Brain microvascular endothelial cell (primary cell): ENCODE measurements around the gene NACC2.

ENCODE experiments used
- DNase-seq: peaks from one replicate; pipeline ENCODE4 v3.0.0-alpha.2; 2020
- H3K27ac ChIP-seq: fragments of 250-450 bp; sonication (Bioruptor Pico); 2 replicates; pipeline ENCODE4 v1.5.1; 2020; ENCODE audit warnings: mild to moderate bottlenecking, moderate library complexity
- H3K27me3 ChIP-seq: fragments of 250-450 bp; sonication (Bioruptor Pico); replicated peaks from 2 replicates; pipeline ENCODE4 v1.5.1; 2020; ENCODE audit warnings: mild to moderate bottlenecking
- H3K36me3 ChIP-seq: fragments of 250-450 bp; sonication (Bioruptor Pico); replicated peaks from 2 replicates; pipeline ENCODE4 v1.5.1; 2020; ENCODE audit warnings: mild to moderate bottlenecking
- H3K4me3 ChIP-seq: 2 replicates; pipeline ENCODE4 v1.5.1; 2011; ENCODE audit warnings: low read depth, mild to moderate bottlenecking, control low read depth, low read length, moderate library complexity
- CTCF ChIP-seq: IDR thresholded peaks from 2 replicates; pipeline ENCODE4 v1.5.1; 2011; ENCODE audit warnings: low read depth, mild to moderate bottlenecking, moderate library complexity, low read length, control low read depth, inconsistent platforms; ENCODE audit errors: missing control alignments
- in situ Hi-C: cut with HindIII; loops from 2 replicates; pipeline ENCODE4 v1.10.0; 2017; ENCODE audit warnings: low sequenced_read_pairs, low pct_ligation_motif_present

The NACC2 gene

GRCh38 chr9:136013116-136013515 lies 82.0 kb downstream of the NACC2 start:
- in situ Hi-C loops: no loop called here
- no peak for DNase-seq
- Histone ChIP-seq H3K27me3 (no peaks in the 10 kb centered on the region), H3K4me3 (no peak overlapping the region), H3K36me3 (peaks cover 16% of the 10 kb centered on the region), H3K27ac (no peak overlapping the region)
- TF ChIP-seq CTCF: no peak

GRCh38 chr9:136012651-136013050 lies 82.4 kb downstream of the NACC2 start:
- no peak for TF ChIP-seq CTCF
- in situ Hi-C loops: no loop called here
- Histone ChIP-seq H3K27me3 (no peaks in the 10 kb centered on the region), H3K36me3 (peaks cover 16% of the 10 kb centered on the region), H3K27ac (no peak overlapping the region), H3K4me3 (no peak overlapping the region)
- no peak for DNase-seq

- TF ChIP-seq CTCF: no peak
- in situ Hi-C loops: no loop called here
- peak; percentile 48 for DNase-seq
- Histone ChIP-seq H3K4me3 (no peak overlapping the region), H3K36me3 (peaks cover 16% of the 10 kb centered on the region), H3K27me3 (no peaks in the 10 kb centered on the region), H3K27ac (no peak overlapping the region)
These were observed 83.2 kb downstream of the NACC2 start for GRCh38 chr9:136011703-136012496.

GRCh38 chr9:136011376-136011702 lies 83.8 kb downstream of the NACC2 start:
- Histone ChIP-seq H3K27ac (no peak overlapping the region), H3K27me3 (no peaks in the 10 kb centered on the region), H3K4me3 (no peak overlapping the region), H3K36me3 (peaks cover 16% of the 10 kb centered on the region)
- no peak for TF ChIP-seq CTCF
- no peak for DNase-seq
- in situ Hi-C loops: no loop called here

- peaks cover 16% of the 10 kb centered on the region for H3K36me3 ChIP-seq
- no peaks in the 10 kb centered on the region for H3K27me3 ChIP-seq
- H3K4me3 ChIP-seq: no peak overlapping the region
- TF ChIP-seq CTCF: no peak
- in situ Hi-C loops: no loop called here
- H3K27ac ChIP-seq: no peak overlapping the region
- DNase-seq: no peak
These were observed 84.3 kb downstream of the NACC2 start for GRCh38 chr9:136010615-136011361.
